Activated CD8-positive, alpha-beta memory T cell treated with anti-CD3 and anti-CD28 coated beads for 48 hours (primary cell): ENCODE data around the gene TNFSF13.

Experiments used
- DNase-seq, 3 experiments: peaks; one replicate each; pipeline ENCODE4 v3.0.0-alpha.2; 2020; ENCODE audit warnings: low read depth in 2 of 3, low spot score in 2 of 3

The TNFSF13 gene

DNA sequence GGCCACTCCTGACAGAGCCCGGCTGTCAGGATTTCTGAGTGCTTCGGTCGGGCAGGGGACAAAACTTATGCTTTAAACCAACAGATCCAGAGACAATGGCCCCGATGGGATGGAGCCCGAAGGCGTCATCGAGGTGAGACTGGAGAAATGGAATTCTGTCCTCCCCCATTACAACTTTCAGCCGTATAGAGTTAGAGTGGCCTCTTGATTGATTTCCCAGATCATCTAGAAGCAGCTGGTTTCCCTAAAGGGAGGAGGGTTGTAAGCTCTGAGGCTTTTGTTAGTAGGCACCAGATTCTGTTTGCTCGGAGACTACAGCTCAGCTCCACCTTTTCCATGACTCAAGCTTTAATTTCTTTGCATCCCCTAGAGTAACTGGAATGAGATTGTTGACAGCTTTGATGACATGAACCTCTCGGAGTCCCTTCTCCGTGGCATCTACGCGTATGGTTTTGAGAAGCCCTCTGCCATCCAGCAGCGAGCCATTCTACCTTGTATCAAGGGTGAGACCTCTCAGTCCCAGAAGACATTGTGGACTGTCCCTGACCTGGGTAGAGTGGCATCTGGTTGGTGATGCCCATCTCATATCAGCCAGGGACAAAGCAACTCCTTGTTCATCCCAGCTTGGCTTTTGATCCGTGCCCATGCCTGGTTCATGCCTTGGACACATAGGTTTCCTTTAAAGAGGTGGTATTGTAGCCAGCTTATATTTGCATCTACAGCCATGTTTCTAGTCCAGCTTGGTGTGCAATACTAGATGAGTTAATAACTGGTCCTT lies 15.8 kb downstream of the TNFSF13 start:
- no peak for DNase-seq

DNA sequence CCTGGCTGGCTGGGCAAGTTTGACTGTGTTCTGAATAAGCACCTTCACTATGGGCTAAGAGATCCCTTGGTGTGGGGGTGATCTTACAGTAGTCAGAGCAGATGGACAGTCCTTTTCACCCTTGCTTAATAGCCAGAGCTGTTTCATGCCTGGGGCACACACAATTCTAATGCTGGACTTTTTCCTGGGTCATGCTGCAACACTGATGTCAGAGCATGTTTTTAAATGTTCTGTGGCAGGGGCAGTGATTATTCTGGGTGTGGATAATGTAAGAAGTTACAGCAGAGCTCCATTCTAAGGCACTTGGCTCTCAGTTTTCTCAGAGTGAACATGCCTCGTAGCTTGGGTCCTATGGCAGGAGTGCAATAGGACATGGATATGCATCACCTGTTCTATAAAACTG lies 16.9 kb downstream of the TNFSF13 start:
- DNase-seq, result no peak

DNA sequence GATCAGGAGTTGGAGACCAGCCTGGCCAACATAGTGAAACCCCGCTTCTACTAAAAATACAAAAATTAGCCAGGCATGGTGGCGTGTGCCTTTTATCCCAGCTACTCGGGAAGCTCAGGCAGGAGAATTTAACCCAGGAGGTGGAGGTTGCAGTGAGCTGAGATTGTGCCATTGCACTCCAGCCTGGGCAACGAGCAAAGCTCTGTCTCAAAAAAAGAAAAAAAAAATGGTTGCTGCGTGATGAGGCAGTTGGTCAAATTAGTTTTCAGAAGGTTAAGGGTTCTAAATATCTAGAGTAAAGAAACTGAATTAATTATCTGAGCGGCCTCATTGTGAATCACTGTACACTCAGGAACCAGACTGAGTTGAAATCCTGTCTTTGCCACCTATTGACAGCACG lies 17.4 kb downstream of the TNFSF13 start:
- DNase-seq, result no peak

DNA sequence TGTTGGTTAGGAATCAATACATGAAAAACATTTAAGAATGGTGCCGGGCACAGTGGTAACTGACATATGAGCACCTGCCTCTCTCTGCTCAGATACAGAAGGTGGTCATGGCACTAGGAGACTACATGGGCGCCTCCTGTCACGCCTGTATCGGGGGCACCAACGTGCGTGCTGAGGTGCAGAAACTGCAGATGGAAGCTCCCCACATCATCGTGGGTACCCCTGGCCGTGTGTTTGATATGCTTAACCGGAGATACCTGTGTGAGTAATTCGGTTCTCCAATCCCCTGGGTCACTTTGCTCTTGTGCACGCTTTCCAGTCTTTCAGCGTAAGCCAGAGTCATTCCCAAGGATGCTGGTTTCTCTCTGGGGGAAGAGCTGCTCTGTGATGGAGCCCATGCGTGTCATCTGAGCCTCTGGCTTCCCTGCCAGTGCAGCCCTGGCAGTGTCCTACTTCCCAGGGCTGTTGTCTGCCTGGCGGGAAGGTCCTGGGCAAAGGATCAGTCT lies 17.9 kb downstream of the TNFSF13 start:
- DNase-seq, result no peak

DNA sequence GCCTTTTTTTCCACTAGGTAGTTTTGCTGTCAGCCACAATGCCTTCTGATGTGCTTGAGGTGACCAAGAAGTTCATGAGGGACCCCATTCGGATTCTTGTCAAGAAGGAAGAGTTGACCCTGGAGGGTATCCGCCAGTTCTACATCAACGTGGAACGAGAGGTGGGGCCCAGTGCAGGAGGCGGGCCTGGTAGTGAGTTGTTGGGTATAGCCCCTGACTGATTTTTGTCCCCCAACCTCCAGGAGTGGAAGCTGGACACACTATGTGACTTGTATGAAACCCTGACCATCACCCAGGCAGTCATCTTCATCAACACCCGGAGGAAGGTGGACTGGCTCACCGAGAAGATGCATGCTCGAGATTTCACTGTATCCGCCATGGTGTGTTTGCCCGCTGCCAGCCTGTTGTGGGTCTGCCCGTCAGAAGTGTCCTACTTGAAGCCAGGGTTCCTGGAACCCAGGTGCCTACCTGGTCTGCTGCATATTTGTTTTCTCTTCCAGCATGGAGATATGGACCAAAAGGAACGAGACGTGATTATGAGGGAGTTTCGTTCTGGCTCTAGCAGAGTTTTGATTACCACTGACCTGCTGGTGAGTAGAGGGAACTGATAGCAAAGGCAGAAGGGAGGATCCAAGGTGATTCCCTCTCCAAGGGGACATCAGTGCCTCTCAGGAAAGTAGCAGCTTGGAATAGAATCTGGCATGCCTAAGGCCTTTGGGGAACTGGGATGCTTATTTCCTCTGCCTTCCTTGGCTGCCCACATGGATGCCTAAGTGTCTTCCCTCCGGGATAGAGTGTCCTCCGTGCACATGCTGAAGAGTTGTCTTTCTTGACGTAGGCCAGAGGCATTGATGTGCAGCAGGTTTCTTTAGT lies 19.0 kb downstream of the TNFSF13 start:
- DNase-seq, result no peak

DNA sequence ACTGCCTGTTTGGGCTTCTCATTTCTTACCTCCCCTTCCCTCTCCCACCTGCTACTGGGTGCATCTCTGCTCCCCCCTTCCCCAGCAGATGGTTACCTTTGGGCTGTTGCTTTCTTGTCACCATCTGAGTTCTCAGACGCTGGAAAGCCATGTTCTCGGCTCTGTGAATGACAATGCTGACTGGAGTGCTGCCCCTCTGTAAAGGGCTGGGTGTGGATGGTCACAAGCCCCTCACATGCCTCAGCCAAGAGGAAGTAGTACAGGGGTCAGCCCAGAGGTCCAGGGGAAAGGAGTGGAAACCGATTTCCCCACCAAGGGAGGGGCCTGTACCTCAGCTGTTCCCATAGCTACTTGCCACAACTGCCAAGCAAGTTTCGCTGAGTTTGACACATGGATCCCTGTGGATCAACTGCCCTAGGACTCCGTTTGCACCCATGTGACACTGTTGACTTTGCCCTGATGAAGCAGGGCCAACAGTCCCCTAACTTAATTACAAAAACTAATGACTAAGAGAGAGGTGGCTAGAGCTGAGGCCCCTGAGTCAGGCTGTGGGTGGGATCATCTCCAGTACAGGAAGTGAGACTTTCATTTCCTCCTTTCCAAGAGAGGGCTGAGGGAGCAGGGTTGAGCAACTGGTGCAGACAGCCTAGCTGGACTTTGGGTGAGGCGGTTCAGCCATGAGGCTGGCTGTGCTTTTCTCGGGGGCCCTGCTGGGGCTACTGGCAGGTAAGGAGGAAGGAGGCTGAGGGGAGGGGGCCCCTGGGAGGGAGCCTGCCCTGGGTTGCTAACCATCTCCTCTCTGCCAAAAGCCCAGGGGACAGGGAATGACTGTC lies 20.7 kb downstream of the TNFSF13 start, which contains the start of gene CD68:
Gene CD68, plus strand, starts transcription at position 638 of the 833 bp plus-strand sequence. Its CDS starts 40 bp downstream, at position 678.
- peak in 2 of 3 experiments; percentile 61 to 69 for DNase-seq

DNA sequence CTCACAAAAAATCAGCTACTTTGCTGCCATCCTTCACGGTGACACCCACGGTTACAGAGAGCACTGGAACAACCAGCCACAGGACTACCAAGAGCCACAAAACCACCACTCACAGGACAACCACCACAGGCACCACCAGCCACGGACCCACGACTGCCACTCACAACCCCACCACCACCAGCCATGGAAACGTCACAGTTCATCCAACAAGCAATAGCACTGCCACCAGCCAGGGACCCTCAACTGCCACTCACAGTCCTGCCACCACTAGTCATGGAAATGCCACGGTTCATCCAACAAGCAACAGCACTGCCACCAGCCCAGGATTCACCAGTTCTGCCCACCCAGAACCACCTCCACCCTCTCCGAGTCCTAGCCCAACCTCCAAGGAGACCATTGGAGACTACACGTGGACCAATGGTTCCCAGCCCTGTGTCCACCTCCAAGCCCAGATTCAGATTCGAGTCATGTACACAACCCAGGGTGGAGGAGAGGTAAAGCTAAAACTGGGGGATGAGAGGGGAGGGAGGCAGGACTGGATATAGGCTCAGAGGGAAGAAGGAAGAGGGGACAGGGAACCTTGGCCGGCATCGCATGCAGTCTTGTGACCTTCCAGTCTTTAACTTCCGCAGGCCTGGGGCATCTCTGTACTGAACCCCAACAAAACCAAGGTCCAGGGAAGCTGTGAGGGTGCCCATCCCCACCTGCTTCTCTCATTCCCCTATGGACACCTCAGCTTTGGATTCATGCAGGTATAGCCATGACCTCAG lies 21.5 kb downstream of the TNFSF13 start:
- DNase-seq, result no peak

DNA sequence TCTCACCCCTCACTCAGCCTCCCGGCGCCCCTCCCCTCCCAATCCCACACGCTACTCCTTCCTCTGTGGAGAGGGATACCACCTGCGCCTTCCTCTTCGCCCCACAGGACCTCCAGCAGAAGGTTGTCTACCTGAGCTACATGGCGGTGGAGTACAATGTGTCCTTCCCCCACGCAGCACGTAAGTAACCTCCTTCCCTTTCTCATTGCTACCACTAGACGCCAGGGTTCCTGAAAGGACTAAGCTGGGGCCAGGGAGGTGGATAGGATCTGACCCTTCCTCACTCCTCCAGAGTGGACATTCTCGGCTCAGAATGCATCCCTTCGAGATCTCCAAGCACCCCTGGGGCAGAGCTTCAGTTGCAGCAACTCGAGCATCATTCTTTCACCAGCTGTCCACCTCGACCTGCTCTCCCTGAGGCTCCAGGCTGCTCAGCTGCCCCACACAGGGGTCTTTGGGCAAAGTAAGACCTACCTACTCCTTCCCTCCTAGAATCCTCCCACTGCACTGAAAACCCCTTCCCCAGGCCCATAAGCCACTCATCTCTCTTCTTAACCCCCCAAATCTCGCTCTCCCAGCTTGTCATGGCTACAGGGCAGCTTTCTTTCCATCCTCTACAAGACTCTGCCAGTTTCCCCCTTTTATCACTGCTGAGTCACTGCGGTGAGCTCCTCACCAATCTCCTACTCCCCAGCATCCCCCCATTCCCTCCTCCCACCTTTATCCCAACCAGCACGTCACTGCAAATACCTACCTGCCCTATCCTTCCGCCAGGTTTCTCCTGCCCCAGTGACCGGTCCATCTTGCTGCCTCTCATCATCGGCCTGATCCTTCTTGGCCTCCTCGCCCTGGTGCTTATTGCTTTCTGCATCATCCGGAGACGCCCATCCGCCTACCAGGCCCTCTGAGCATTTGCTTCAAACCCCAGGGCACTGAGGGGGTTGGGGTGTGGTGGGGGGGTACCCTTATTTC lies 22.3 kb downstream of the TNFSF13 start:
- DNase-seq, result no peak

DNA sequence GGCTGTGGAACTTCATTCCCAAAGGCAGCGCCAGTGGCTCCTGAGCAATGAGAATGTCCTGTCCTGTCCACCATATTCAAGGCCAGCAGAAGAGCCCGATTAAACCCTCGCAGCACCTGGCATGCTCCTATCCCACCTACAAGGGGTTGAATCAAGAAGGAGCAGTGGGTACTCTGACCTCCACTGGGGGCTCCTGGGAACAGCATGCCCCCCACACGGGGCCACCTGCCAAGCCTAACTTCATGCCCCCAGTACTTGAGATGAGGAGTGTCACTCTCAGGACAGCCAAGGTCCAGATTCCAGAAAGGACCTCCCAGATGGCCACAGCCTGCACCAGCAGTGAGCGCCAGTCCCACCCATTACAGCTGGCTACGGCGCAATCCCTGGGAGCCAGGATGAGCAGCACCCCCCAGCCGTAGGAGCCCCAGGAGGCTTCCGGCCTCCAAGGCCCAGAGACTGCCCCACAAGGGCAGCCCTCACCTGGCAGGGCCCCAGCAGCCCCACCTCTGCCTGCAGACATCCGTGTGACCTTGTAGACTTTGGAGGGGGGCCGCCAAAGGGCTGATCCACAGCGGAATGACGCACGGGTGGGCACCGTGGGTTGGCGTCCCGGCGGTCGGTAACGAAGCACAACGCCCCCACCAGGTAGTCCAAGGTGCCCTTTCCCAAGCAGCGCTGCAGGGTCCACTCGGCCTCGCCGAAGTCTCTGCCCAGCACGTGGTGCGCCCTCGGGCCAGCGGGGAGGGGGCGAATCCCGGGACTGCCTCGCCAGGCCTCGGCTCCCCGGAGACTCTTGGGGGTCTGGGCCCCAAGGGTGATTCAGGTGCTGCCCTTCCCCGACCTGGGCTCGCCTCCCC lies 24.1 kb downstream of the TNFSF13 start:
- no peak for DNase-seq

DNA sequence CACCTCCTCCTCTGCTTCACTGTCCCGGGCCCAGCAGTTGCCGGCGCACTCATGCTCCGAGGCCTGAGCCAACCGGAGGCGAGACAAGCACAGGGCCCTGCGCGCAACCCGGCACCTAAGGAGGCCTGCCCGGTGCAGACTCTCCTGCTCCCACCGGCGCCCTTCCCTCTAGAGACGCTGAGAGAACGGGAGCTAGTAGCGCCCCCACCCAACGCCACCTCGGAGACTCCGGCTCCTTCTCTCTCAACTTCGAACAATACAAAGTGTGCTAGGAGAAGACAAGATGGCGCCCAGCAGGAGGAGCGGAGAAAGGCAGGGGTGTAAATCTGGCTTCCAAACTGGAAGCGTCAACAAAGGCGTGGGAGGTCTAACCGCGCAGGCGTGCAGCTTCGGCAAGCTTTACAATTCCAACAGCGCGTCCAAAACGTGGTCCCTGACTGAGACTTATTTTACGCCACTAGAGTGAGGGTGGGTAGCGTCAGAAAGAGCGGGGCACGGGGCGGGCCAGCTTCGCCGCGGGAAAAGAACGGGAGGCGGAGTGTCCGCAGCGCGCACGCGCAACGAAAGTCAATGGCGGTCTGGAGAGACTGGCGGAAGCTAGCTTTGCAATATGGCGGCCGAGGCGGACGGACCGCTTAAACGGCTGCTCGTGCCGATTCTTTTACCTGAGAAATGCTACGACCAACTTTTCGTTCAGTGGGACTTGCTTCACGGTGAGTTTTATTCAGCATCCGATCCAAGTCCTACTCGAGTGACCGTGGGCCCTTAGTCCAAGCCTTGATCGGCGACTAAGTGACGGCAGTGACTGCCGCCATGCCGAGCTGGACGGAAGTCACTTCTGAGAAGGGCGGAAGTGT lies 24.9 kb downstream of the TNFSF13 start, which contains the start of gene MPDU1:
Gene MPDU1, plus strand, starts transcription at position 600 of the 857 bp plus-strand sequence. Its CDS starts 11 bp downstream, at position 611.
- peak; percentile 83 to 91 (median 89) for DNase-seq

DNA sequence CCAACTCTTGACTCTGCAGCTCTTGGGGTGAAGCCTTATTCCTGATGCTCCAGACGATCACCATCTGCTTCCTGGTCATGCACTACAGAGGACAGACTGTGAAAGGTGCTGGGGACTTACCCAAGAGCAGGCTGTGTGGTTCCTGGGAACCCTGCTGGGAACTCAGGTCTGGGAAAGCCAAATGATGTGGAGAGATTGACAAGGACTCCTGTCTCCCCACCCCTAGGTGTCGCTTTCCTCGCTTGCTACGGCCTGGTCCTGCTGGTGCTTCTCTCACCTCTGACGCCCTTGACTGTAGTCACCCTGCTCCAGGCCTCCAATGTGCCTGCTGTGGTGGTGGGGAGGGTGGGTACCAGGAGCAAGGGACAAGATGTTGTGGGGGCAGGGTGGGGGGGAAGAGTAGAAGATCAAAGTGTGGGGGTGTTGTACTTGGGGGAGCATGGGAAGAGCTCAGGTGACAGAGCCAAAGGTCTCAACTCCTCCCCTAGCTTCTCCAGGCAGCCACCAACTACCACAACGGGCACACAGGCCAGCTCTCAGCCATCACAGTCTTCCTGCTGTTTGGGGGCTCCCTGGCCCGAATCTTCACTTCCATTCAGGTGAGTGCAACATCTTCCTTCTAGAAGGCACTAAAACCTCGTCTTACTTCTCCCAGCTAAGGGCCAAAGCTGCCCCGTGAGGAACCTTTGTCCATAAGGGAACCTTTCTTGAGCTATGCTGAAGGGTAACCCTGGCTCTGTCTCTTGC lies 28.3 kb downstream of the TNFSF13 start:
- DNase-seq, result no peak

DNA sequence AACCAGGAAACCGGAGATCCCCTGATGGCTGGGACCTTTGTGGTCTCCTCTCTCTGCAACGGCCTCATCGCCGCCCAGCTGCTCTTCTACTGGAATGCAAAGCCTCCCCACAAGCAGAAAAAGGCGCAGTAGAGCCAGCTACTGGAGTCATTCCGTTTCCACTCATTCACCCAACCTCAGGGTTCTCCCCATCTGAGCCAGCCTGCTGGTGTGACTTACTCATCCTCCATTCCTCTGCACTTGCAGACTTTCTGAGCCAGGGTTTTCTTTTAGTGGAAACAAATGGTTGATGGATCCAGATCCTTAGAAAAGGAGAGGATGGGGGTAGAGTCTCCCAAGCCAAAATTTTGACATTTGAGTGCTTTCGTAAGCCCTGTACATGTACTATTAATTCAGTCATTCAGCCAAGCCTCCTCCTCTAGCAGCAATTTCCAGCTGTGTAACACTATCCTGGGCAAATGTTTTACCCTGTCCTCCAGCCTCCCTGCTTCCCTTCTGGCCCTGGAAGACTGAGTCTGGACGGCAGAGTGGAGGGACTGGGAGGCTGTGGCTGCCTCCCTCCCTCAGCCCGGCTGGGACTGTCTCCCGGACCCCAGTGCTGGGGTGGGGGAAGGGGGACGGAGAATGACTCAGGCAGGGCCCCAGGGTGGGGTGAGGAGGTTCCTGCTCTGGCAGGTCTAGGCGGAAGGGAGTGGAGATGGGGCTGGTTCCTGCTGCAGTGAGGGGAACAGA lies 29.0 kb downstream of the TNFSF13 start:
- no peak for DNase-seq

DNA sequence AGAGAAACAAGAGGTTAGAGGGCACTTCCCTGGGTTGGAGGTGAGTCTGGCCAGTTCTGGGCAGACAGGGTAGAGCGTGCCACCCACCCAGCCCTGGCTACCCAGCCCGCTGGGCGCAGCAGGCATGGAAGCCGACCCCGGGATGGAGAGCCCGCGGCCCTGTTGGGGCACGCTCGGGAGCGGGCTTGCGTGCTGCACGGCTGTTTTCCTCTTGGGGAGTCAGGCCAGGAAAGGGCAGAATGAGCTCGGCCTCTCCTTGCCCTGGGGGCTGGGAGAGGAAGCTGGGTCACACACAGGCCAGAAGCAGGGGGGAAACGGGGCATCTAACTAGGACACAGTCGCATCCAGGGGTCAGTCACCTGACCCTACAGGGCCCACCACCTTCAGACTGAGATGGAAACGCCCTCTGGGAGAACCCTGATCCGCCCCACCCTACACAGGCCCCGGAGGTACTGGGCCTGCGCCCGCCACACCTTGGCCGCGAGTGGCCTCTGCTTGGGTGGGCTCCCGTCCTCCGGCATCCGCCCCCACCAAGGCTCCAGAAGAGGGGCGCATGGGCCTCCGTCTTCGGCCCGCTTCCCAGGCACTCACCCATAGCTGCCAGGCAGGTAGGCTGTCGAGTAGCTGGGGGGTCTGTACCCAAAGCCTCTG lies 30.1 kb downstream of the TNFSF13 start:
- DNase-seq, result no peak

DNA sequence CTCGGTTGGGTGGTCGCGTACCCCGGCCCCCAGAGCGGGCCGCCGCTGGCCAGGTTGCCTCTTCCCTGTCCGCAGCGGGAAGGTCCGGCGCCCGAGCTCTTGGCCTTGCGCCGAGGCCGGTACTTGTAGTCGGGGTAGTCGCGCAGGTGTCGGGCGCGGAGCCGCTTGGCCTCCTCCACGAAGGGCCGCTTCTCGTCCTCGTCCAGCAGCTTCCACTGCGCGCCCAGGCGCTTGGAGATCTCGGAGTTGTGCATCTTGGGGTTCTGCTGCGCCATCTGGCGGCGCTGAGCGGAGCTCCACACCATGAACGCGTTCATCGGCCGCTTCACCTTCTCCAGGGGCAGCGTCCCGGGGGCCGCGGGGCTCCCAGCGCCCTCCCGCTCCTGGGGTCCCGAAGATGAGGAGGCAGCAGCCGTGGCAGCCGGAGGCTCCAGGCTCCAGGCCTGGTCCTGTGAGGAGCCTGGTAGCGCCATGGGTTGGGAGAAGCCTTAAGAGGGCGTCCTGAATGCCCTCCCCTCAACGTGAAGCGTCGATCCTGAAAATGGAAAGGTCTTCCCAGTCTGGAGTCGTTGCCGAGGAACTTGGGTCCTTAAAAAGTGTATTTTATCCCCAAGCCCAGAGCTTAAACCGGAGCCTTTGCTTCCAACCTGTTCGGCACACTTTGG lies 30.8 kb downstream of the TNFSF13 start:
- no peak for DNase-seq
